Stomach (tissue), 4 donors: ENCODE measurements around the gene MINDY3.

Source experiments
- EP300 ChIP-seq: sonication (generic); formaldehyde crosslinking; IDR thresholded peaks from one replicate; pipeline ENCODE4 v1.6.1; 2017; ENCODE audit warnings: antibody characterized with exemption
- POLR2AphosphoS5 ChIP-seq, 3 donors: sonication (generic); formaldehyde crosslinking; IDR thresholded peaks; one replicate each; pipeline ENCODE4 v1.6.1; 2016; ENCODE audit warnings: antibody characterized with exemption in 3 of 3

DNA sequence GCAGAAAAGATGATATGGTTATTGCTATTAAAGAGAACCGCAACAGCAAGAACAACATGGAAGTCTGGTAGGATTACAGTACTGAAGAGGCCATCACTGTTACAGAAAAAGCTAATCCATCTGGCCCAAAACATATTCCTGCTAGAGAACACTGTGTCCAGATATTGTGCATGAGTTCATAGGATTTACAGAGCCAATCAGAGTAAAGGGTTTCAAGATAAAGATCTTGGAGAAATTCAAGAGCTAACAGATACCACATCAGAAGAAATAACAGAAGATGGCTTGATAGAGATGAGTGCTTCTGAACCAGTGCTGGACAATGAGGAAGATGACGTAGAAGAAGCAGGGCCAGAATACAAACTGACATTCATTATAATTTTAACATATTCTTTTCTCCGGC is 58.7 kb downstream of the MINDY3 start:
- TF ChIP-seq EP300 = no peak
- no peak for TF ChIP-seq POLR2AphosphoS5 (IDR thresholded peaks at IDR 0.05)
